ENCODE measurements around the gene PPP2R2D.

Gene PPP2R2D

DNA sequence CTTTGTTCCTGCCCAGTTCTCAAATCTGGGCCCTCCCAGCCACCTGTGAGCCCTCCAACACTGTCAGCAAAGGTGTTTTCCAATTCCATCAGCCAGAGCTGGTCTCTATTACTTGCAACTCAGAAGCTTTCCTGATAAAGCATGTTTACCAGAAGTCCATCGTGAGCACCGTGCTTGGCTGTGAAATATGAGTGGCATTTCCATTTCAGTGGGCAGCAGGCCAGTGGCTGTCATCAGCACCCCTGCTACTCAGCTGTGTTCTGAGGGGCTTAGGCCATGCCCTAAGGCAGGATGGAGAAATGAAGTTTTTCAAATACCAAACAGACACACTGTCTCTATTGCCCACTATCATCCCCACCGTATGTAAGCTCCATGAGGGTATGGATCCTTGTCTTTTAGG lies 93.6 kb downstream of the PPP2R2D start:
- DNase-seq: no peak
- no peak overlapping the region for H3K4me3 ChIP-seq (ENCODE audit: insufficient read depth, low read depth, low read length, poor library complexity, severe bottlenecking)
- no peaks in the 10 kb centered on the region for H3K4me1 ChIP-seq (ENCODE audit: control insufficient read depth, insufficient read depth, low read length, poor library complexity, severe bottlenecking)
- no peaks in the 10 kb centered on the region for H3K27me3 ChIP-seq (replicated peaks; ENCODE audit: control insufficient read depth, insufficient read depth, low read length, poor library complexity, severe bottlenecking)
- no peaks in the 10 kb centered on the region for H3K36me3 ChIP-seq (ENCODE audit: control insufficient read depth, insufficient read depth, low read length)
- H3K27ac ChIP-seq (ENCODE audit: insufficient read depth, low read length, poor library complexity, severe bottlenecking): no peak overlapping the region
- H3K9me3 ChIP-seq (ENCODE audit: control insufficient read depth, low read length): no peaks in the 10 kb centered on the region

DNA sequence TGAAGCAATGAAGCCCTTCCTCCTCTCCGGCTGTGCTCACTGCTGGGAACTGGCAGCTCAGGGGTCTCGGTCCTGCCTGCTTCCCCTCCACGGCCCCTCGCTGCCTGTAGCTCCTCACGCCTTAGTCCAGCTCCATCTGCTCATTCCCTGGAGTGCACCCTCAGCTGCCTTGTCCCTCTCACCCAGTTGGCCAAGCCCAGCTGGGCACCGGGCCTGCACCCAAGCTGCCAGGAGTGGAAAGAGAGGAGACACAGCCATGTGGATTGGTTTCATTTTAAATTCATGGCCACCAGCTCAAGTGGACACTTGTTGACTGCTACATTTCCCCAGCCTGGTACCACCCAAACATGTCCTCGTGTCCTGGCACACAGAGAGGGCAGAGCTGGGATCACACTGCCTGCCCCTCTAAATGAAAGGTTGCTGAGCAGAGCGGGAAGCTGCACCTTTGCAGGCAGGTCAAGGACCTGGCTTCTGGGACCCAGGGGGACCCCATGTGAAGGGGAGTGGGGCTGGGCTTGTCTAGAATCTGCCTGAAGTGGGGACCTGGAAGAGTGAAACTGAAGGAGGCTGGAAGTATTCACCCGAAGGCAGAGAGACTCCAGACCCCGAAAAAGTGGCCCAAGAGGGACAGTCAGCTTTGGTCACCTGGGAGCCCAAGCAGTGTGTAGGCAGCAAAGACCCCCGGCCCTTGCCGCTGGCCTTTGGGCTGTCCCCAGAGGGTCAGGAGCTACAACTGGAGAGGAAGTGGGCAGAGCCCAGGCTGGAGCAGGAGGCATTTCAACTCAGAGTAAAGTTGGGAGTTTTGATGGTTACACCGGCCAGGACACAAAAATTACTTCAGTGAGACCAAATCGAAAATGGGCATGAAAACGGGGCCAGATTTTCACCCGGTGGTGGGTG lies 95.9 kb downstream of the PPP2R2D start:
- Histone ChIP-seq H3K4me1 (ENCODE audit: control insufficient read depth, insufficient read depth, low read length, poor library complexity, severe bottlenecking) (no peaks in the 10 kb centered on the region), H3K9me3 (ENCODE audit: control insufficient read depth, low read length) (no peaks in the 10 kb centered on the region), H3K27me3 (replicated peaks; ENCODE audit: control insufficient read depth, insufficient read depth, low read length, poor library complexity, severe bottlenecking) (no peaks in the 10 kb centered on the region), H3K27ac (ENCODE audit: insufficient read depth, low read length, poor library complexity, severe bottlenecking) (no peak overlapping the region), H3K36me3 (ENCODE audit: control insufficient read depth, insufficient read depth, low read length) (no peaks in the 10 kb centered on the region), H3K4me3 (ENCODE audit: insufficient read depth, low read depth, low read length, poor library complexity, severe bottlenecking) (no peak overlapping the region)
- DNase-seq: no peak

DNA sequence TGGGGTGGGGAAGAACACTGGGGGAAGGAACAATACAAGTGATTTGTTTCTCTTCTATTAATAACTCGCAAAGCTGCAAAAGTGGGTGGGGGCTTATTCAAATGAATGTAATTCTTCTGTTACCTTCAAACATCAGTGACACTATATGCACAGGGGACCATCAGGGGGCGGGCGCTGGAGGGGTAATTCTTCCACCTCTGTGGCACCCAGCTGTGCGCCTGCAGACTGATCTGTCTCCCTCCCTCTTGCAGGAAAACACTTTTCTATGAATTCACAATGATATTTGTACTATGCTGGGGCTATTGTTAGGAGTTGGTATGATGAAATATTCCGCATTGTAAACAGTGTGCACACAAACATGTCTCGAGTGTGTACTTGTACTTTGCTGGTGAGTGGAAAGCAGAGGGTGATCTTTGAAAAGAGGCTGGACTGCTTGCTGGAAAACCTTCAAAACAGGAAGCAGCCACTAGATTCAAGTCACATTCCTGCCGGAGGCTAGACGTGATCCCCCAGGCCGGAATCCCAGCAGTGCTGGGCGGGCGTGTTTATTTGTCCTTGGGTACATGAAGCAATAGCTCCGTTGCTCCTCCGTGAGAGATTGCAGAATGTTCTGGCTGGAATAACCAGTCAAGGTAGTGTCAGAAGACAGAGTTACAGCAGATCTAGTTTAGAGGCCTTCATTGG lies 96.7 kb downstream of the PPP2R2D start:
- Histone ChIP-seq H3K4me3 (ENCODE audit: insufficient read depth, low read depth, low read length, poor library complexity, severe bottlenecking) (no peak overlapping the region), H3K36me3 (ENCODE audit: control insufficient read depth, insufficient read depth, low read length) (no peaks in the 10 kb centered on the region), H3K27me3 (replicated peaks; ENCODE audit: control insufficient read depth, insufficient read depth, low read length, poor library complexity, severe bottlenecking) (no peaks in the 10 kb centered on the region), H3K9me3 (ENCODE audit: control insufficient read depth, low read length) (no peaks in the 10 kb centered on the region), H3K27ac (ENCODE audit: insufficient read depth, low read length, poor library complexity, severe bottlenecking) (no peak overlapping the region), H3K4me1 (ENCODE audit: control insufficient read depth, insufficient read depth, low read length, poor library complexity, severe bottlenecking) (no peaks in the 10 kb centered on the region)
- DNase-seq: no peak

DNA sequence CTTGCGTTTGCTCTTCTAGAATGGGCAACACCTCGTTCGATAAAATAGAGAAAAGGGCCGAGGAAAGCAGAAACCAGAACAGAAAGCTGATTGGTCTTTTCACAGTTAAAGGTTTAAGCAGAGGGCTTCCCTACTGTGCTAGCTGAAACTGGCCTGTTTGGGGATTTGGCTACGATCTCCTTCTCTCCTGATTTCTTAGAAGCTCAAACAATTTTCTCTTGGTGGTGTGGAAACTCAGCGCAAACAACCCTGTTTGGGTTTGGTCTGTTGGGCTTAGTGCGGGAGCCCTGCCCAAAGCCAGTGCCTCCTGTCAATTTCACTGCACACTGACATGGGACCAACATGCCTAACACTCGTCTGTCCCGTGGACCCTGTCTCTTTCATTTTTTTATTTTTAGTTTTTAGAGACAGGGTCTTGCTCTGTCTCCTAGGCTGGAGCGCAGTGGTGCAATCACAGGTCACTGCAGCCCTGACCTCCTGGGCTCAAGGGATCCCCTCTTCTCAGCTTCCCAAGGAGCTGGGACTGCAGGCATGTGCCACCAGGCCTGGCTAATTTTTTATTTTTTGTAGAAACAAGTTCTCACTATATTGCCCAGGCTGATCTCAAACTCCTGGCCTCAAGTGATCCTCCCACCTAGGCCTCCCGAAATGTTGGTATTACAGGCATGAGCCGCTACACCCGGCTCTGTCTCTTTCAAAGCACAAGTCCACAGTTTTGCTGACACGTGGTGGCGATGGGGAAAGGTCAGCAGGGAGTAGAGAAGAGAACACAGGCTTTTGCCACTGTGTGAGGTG lies 97.4 kb downstream of the PPP2R2D start:
- Histone ChIP-seq H3K27me3 (replicated peaks; ENCODE audit: control insufficient read depth, insufficient read depth, low read length, poor library complexity, severe bottlenecking) (no peaks in the 10 kb centered on the region), H3K4me3 (ENCODE audit: insufficient read depth, low read depth, low read length, poor library complexity, severe bottlenecking) (no peak overlapping the region), H3K27ac (ENCODE audit: insufficient read depth, low read length, poor library complexity, severe bottlenecking) (no peak overlapping the region), H3K4me1 (ENCODE audit: control insufficient read depth, insufficient read depth, low read length, poor library complexity, severe bottlenecking) (no peaks in the 10 kb centered on the region), H3K9me3 (ENCODE audit: control insufficient read depth, low read length) (no peaks in the 10 kb centered on the region), H3K36me3 (ENCODE audit: control insufficient read depth, insufficient read depth, low read length) (no peaks in the 10 kb centered on the region)
- DNase-seq: no peak

DNA sequence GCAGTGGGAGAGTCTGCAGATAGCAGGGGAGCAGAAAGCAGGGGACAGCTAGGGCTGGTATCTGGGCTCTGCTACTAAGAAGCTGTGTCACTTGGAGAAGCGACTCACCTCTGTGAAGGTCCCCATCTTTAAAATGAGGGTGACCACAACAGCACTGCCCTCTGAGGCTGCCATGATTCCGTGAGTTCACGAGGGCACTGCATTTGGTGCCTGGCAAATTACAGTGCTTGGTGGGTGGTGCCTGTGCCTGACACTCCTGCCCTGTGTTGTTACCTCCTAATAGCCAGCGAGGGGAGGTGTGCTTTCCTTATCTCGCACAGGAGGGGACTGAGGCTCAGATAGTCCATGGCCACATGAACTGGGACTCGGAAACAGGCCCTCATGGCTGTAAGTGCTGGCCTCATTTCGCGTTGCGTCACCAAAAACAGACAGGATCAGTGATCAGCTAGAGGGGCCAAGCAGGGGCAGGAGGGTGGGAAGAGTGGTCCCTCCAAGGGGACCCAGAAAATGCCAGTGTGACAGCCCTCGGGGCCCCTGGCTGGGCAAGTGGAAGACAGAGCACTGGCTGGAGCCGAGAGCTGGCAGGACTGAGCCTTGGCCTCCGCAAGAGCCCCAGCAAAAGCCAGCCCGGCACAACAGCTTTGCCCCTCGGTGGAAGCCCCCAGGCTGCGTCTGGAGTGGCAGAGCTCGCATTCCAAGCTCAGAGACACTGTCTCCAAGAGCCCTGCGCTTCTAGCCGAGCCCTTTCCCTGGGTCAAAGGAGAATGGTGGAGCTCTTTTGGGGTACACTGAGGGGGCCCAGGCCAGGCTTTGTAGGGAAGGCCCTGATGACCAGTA lies 98.3 kb downstream of the PPP2R2D start:
- DNase-seq: no peak
- Histone ChIP-seq H3K9me3 (ENCODE audit: control insufficient read depth, low read length) (no peaks in the 10 kb centered on the region), H3K27ac (ENCODE audit: insufficient read depth, low read length, poor library complexity, severe bottlenecking) (no peak overlapping the region), H3K4me3 (ENCODE audit: insufficient read depth, low read depth, low read length, poor library complexity, severe bottlenecking) (no peak overlapping the region), H3K4me1 (ENCODE audit: control insufficient read depth, insufficient read depth, low read length, poor library complexity, severe bottlenecking) (no peaks in the 10 kb centered on the region), H3K36me3 (ENCODE audit: control insufficient read depth, insufficient read depth, low read length) (no peaks in the 10 kb centered on the region), H3K27me3 (replicated peaks; ENCODE audit: control insufficient read depth, insufficient read depth, low read length, poor library complexity, severe bottlenecking) (no peaks in the 10 kb centered on the region)

DNA sequence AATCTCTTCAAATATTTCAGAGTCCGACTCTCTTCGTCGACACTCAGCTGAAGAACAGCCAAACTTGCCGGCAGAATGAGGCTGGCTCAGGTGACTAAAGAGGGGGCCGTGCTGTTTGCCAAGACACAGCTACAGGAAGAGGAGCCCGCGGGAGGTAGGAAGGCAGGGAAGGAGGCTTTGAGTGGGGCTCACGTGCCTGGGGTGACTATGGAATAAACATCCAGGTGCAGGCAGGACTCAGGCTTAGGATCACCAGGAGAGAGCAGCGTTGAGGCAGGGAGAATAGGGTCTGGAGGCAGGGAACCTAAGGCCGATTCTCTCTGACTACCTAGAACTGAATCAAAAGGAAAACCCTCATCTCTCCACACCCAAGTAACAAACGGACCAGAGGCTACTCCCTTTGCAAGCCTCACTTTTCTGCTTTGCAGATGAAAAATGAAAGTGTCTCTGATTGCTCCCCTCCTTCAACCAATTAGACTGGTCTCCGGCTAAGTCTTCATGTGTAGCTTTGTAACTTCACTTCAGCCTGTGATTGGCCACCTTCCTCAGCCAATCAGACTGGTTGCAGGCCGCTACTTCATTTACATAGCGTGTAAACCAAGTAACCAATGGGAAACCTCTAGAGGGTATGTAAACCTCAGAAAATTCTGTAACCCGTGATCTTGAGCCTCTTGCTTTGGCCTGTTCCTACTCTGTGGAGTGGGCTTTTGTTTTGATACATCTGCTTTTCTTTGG lies 100.6 kb downstream of the PPP2R2D start:
- no peak for DNase-seq
- H3K27me3 ChIP-seq (replicated peaks; ENCODE audit: control insufficient read depth, insufficient read depth, low read length, poor library complexity, severe bottlenecking): no peaks in the 10 kb centered on the region
- no peak overlapping the region for H3K27ac ChIP-seq (ENCODE audit: insufficient read depth, low read length, poor library complexity, severe bottlenecking)
- H3K4me3 ChIP-seq (ENCODE audit: insufficient read depth, low read depth, low read length, poor library complexity, severe bottlenecking): no peak overlapping the region
- no peaks in the 10 kb centered on the region for H3K9me3 ChIP-seq (ENCODE audit: control insufficient read depth, low read length)
- no peaks in the 10 kb centered on the region for H3K4me1 ChIP-seq (ENCODE audit: control insufficient read depth, insufficient read depth, low read length, poor library complexity, severe bottlenecking)
- no peaks in the 10 kb centered on the region for H3K36me3 ChIP-seq (ENCODE audit: control insufficient read depth, insufficient read depth, low read length)

DNA sequence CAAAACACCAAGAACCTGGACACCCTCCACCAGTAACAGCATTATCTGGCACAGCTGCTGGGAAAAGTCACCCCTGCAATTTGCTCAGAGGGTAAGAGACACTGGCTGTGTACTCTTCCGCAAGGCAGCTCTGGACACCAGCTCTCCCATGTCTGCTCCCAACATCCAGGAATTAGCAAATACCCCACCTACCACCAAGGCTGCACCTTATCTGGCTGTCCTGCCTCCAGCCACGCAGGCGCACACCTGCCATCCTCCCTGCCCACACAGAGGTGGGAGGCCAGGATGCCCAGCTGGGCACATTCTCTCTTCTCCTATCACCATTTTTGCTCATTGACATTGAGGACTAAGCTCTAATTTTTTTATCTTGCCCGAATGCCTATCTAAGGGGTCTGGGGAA lies 101.2 kb downstream of the PPP2R2D start:
- no peak for DNase-seq
- Histone ChIP-seq H3K27ac (ENCODE audit: insufficient read depth, low read length, poor library complexity, severe bottlenecking) (no peak overlapping the region), H3K36me3 (ENCODE audit: control insufficient read depth, insufficient read depth, low read length) (no peaks in the 10 kb centered on the region), H3K27me3 (replicated peaks; ENCODE audit: control insufficient read depth, insufficient read depth, low read length, poor library complexity, severe bottlenecking) (no peaks in the 10 kb centered on the region), H3K9me3 (ENCODE audit: control insufficient read depth, low read length) (no peaks in the 10 kb centered on the region), H3K4me1 (ENCODE audit: control insufficient read depth, insufficient read depth, low read length, poor library complexity, severe bottlenecking) (no peaks in the 10 kb centered on the region), H3K4me3 (ENCODE audit: insufficient read depth, low read depth, low read length, poor library complexity, severe bottlenecking) (no peak overlapping the region)

DNA sequence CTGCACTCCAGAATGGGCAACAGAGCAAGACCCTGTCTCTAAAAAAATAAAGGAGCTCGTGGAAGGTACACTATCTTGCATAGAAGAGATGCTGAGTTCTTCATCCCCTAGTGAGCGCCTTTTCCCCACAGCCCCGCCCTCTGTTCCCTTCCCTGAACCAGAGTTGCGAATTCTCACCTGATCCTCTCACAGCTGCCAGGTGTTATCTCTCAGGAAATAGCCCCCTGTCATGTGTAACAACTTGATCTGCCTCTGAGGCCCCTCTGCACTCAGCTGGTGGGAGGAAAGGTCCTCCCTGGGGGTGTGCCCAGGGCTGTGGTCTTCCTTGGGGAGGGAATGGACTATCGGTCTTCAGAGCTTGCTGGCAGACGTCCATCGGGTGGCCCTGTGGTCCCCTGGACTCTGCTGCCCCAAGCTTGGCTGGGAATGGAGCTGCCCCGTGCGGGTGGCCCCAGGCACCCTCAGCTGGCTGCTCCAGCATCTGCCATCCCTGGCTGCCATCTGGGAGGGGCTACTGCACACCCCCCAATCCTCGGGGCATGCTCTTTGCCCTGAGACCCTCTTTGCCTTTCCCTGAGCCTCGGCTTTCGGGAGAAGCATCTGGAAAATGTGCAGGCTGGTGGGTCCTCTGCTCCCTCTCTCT lies 102.6 kb downstream of the PPP2R2D start:
- Histone ChIP-seq H3K27ac (ENCODE audit: insufficient read depth, low read length, poor library complexity, severe bottlenecking) (no peak overlapping the region), H3K9me3 (ENCODE audit: control insufficient read depth, low read length) (no peaks in the 10 kb centered on the region), H3K36me3 (ENCODE audit: control insufficient read depth, insufficient read depth, low read length) (no peaks in the 10 kb centered on the region), H3K4me3 (ENCODE audit: insufficient read depth, low read depth, low read length, poor library complexity, severe bottlenecking) (no peak overlapping the region), H3K4me1 (ENCODE audit: control insufficient read depth, insufficient read depth, low read length, poor library complexity, severe bottlenecking) (no peaks in the 10 kb centered on the region), H3K27me3 (replicated peaks; ENCODE audit: control insufficient read depth, insufficient read depth, low read length, poor library complexity, severe bottlenecking) (no peaks in the 10 kb centered on the region)
- DNase-seq: no peak

DNA sequence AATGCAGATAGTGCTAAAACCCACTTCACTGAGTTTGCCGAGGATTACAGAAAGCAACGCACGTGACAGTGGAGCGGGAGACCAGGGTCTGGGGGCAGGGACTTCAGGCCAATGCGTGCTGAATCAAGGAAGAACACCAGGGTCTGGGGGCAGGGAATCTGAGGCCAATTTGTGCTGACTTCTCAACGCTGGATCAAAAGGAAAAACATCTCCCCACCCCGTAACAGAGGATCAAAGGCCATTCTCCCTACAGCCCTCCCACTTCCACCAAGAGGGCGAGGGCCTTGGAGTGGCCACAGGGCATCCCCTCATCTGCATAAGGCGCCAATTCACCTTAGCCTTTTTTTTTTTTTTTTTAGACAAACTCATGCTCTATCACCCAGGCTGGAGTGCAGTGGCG lies 103.2 kb downstream of the PPP2R2D start:
- Histone ChIP-seq H3K27me3 (replicated peaks; ENCODE audit: control insufficient read depth, insufficient read depth, low read length, poor library complexity, severe bottlenecking) (no peaks in the 10 kb centered on the region), H3K9me3 (ENCODE audit: control insufficient read depth, low read length) (no peaks in the 10 kb centered on the region)

More for the DNA sequence above, 103.2 kb downstream of the PPP2R2D start:
- Histone ChIP-seq H3K36me3 (ENCODE audit: control insufficient read depth, insufficient read depth, low read length) (no peaks in the 10 kb centered on the region), H3K27ac (ENCODE audit: insufficient read depth, low read length, poor library complexity, severe bottlenecking) (no peak overlapping the region), H3K4me1 (ENCODE audit: control insufficient read depth, insufficient read depth, low read length, poor library complexity, severe bottlenecking) (no peaks in the 10 kb centered on the region), H3K4me3 (ENCODE audit: insufficient read depth, low read depth, low read length, poor library complexity, severe bottlenecking) (no peak overlapping the region)
- DNase-seq: no peak

Measured in effector memory CD4-positive, alpha-beta T cell (primary cell).